Duodenal mucosa (tissue), 2 donors: Measurements from ENCODE around the gene AFF1.

Experiments used
- H3K27ac ChIP-seq: one replicate; pipeline ENCODE4 v1.7.0; 2013; ENCODE audit warnings: low read depth, low read length
- H3K27me3 ChIP-seq, 2 donors: one replicate each; pipeline ENCODE4 v1.7.0; 2013; ENCODE audit warnings: low read length in 2 of 2, control low read depth in 1 of 2; ENCODE audit not compliant: insufficient read depth in 2 of 2, control insufficient read depth in 1 of 2
- H3K36me3 ChIP-seq, 2 donors: one replicate each; pipeline ENCODE4 v1.7.0; 2013; ENCODE audit warnings: low read length in 2 of 2, control low read depth in 1 of 2; ENCODE audit not compliant: insufficient read depth in 2 of 2, control insufficient read depth in 1 of 2
- H3K4me1 ChIP-seq, 2 donors: one replicate each; pipeline ENCODE4 v1.7.0; 2013; ENCODE audit warnings: low read length in 2 of 2, control low read depth in 1 of 2; ENCODE audit not compliant: insufficient read depth in 2 of 2, control insufficient read depth in 1 of 2
- H3K4me3 ChIP-seq, 2 donors: one replicate each; pipeline ENCODE4 v1.7.0; 2013; ENCODE audit warnings: low read length in 2 of 2, low read depth in 1 of 2
- H3K9ac ChIP-seq, 2 donors: one replicate each; pipeline ENCODE4 v1.7.0; 2013; ENCODE audit warnings: low read length in 2 of 2, low read depth in 1 of 2
- H3K9me3 ChIP-seq, 2 donors: one replicate each; pipeline ENCODE4 v1.7.0; 2013; ENCODE audit warnings: low read length in 2 of 2, control low read depth in 1 of 2; ENCODE audit not compliant: control insufficient read depth in 1 of 2

AFF1 gene

GRCh38 chr4:87105101-87105845 is 170.5 kb downstream of the AFF1 start:
- Histone ChIP-seq H3K27ac (no peak overlapping the region), H3K4me3 (peak overlapping the region; percentile 4 to 38), H3K9ac (no peak overlapping the region), H3K9me3 (no peaks in the 10 kb centered on the region), H3K4me1 (peaks cover 21 to 34% of the 10 kb centered on the region in 2 donors), H3K27me3 (no peaks in the 10 kb centered on the region), H3K36me3 (peaks cover 6 to 24% of the 10 kb centered on the region in 2 donors)

- no peaks in the 10 kb centered on the region for H3K27me3 ChIP-seq
- peak overlapping the region; percentile 20 for H3K27ac ChIP-seq
- H3K9ac ChIP-seq: no peak overlapping the region
- H3K4me3 ChIP-seq: no peak overlapping the region
- H3K9me3 ChIP-seq: no peaks in the 10 kb centered on the region
- H3K4me1 ChIP-seq: peaks cover 21 to 32% of the 10 kb centered on the region in 2 donors
- H3K36me3 ChIP-seq: peaks cover 6 to 41% of the 10 kb centered on the region in 2 donors
Observed at GRCh38 chr4:87108142-87108546, 173.3 kb downstream of the AFF1 start.

GRCh38 chr4:87109121-87109520 is 174.3 kb downstream of the AFF1 start:
- no peak overlapping the region for H3K27ac ChIP-seq

GRCh38 chr4:87109945-87110344 is 175.1 kb downstream of the AFF1 start:
- Histone ChIP-seq H3K4me1 (peaks cover 9 to 17% of the 10 kb centered on the region in 2 donors), H3K9ac (no peak overlapping the region), H3K36me3 (peaks cover 10 to 50% of the 10 kb centered on the region in 2 donors), H3K4me3 (no peak overlapping the region), H3K27ac (no peak overlapping the region), H3K9me3 (no peaks in the 10 kb centered on the region), H3K27me3 (no peaks in the 10 kb centered on the region)

More at GRCh38 chr4:87109121-87109520, 174.3 kb downstream of the AFF1 start:
- Histone ChIP-seq H3K36me3 (peaks cover 6 to 46% of the 10 kb centered on the region in 2 donors), H3K9me3 (no peaks in the 10 kb centered on the region), H3K4me1 (peaks cover 13 to 22% of the 10 kb centered on the region in 2 donors), H3K4me3 (no peak overlapping the region), H3K9ac (no peak overlapping the region), H3K27me3 (no peaks in the 10 kb centered on the region)

DNA sequence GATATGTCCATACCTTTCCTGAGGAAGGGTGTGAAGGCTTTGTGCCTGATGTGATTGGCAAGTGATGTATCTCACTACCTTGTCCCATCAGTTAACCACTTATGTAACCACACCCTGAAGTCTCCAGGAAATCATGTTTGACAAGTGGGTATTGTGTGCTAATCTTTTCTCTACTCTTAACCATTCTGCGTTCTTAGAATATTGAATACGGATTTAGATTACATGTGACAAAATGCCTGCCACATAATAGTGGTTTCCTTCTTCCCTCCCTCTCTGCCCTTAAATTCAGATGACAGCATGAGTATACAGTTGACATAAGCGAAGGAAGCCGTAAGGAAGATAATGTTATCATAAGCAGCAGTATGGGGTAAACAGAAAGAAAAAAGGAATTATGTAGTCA is 177.3 kb downstream of the AFF1 start:
- Histone ChIP-seq H3K27me3 (no peaks in the 10 kb centered on the region), H3K9me3 (no peaks in the 10 kb centered on the region), H3K9ac (no peak overlapping the region), H3K36me3 (peaks cover 22 to 65% of the 10 kb centered on the region in 2 donors), H3K4me3 (no peak overlapping the region), H3K4me1 (peaks cover 0 to 5% of the 10 kb centered on the region in 2 donors), H3K27ac (no peak overlapping the region)

DNA sequence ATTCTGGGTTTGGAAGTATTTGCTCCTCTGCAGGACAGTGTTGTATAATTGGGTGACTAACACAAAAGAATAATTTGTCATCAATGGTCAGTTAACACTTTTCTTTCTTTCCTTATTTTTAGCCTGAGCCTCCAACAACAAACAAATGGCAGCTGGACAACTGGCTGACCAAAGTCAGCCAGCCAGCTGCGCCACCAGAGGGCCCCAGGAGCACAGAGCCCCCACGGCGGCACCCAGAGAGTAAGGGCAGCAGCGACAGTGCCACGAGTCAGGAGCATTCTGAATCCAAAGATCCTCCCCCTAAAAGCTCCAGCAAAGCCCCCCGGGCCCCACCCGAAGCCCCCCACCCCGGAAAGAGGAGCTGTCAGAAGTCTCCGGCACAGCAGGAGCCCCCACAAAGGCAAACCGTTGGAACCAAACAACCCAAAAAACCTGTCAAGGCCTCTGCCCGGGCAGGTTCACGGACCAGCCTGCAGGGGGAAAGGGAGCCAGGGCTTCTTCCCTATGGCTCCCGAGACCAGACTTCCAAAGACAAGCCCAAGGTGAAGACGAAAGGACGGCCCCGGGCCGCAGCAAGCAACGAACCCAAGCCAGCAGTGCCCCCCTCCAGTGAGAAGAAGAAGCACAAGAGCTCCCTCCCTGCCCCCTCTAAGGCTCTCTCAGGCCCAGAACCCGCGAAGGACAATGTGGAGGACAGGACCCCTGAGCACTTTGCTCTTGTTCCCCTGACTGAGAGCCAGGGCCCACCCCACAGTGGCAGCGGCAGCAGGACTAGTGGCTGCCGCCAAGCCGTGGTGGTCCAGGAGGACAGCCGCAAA is 179.6 kb downstream of the AFF1 start:
- no peaks in the 10 kb centered on the region for H3K9me3 ChIP-seq
- H3K4me3 ChIP-seq: no peak overlapping the region
- no peak overlapping the region for H3K27ac ChIP-seq
- peaks cover 20 to 70% of the 10 kb centered on the region in 2 donors for H3K36me3 ChIP-seq
- H3K9ac ChIP-seq: no peak overlapping the region
- H3K4me1 ChIP-seq: no peaks in the 10 kb centered on the region
- H3K27me3 ChIP-seq: no peaks in the 10 kb centered on the region

DNA sequence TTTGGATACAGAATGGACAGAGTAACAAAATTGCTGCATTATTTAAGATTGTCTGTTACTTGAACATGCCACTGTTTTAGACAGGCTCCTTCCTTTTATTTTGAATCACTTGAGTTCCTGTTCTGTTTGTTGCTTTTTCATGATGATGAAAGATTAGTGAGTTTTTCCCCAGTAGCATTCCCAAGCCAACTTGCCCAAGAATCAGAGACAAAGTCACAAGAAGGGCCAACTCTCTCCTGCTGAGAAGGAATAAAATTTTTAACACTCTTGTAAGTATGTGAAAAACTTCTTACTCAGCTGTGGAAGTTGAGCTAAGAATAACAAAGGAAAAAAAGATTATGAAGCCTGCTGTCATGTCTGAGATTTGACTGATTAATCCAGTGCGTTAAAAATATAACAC is 181.4 kb downstream of the AFF1 start:
- peaks cover 9 to 10% of the 10 kb centered on the region in 2 donors for H3K4me1 ChIP-seq
- H3K4me3 ChIP-seq: no peak overlapping the region
- no peak overlapping the region for H3K27ac ChIP-seq
- no peak overlapping the region for H3K9ac ChIP-seq
- H3K9me3 ChIP-seq: no peaks in the 10 kb centered on the region
- peaks cover 20 to 83% of the 10 kb centered on the region in 2 donors for H3K36me3 ChIP-seq
- no peaks in the 10 kb centered on the region for H3K27me3 ChIP-seq

GRCh38 chr4:87117051-87117731 is 182.4 kb downstream of the AFF1 start:
- Histone ChIP-seq H3K27me3 (no peaks in the 10 kb centered on the region), H3K36me3 (peaks cover 20 to 80% of the 10 kb centered on the region in 2 donors), H3K4me1 (peaks cover 11% of the 10 kb centered on the region in 2 donors), H3K9me3 (no peaks in the 10 kb centered on the region), H3K9ac (no peak overlapping the region), H3K4me3 (no peak overlapping the region), H3K27ac (peak overlapping the region; percentile 51)

DNA sequence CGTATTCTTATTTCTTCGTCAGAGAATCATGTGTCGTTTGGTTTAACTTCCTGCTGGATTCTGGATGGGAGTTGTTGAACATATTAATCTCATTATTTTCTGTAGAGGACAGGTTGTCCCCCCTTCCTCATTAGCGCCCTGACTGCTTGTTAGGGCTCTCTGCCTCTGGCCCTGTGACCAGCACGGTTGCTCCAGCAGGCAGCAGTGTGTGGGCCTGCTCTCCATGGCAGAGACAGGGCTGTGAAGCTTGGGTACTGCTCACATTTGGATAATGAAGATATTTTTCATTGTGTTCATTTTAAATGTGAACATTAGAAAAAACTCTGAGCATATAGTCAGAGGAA is 182.9 kb downstream of the AFF1 start:
- Histone ChIP-seq H3K9ac (no peak overlapping the region), H3K9me3 (no peaks in the 10 kb centered on the region), H3K36me3 (peaks cover 20 to 75% of the 10 kb centered on the region in 2 donors), H3K4me1 (peaks cover 11% of the 10 kb centered on the region in 2 donors), H3K27ac (peak overlapping the region; percentile 1), H3K27me3 (no peaks in the 10 kb centered on the region), H3K4me3 (no peak overlapping the region)

GRCh38 chr4:87118421-87118820 is 183.6 kb downstream of the AFF1 start:
- H3K27ac ChIP-seq: no peak overlapping the region
- H3K9ac ChIP-seq: no peak overlapping the region
- no peaks in the 10 kb centered on the region for H3K9me3 ChIP-seq
- no peak overlapping the region for H3K4me3 ChIP-seq
- H3K36me3 ChIP-seq: peaks cover 20 to 68% of the 10 kb centered on the region in 2 donors
- peaks cover 11% of the 10 kb centered on the region in 2 donors for H3K4me1 ChIP-seq
- H3K27me3 ChIP-seq: no peaks in the 10 kb centered on the region
